Stimulated activated memory B cell treated with anti-CD40 and anti-IgM and Interleukin-4, amounts not matched to agents 10 μg/mL and 1 μg/mL and 100 μg/mL, for 72 hours (primary cell): Measurements from ENCODE around the gene FBXW4.

Source experiments
- ATAC-seq: fragments of 150-1000 bp; cut with Tn5 transposase; 2 replicates; pipeline ENCODE4 v1.10.0; 2021
- H3K27ac Mint-ChIP-seq: one replicate; pipeline ENCODE4 v1.8.0; 2022; ENCODE audit warnings: mild to moderate bottlenecking, mixed read lengths
- H3K27me3 Mint-ChIP-seq: one replicate; pipeline ENCODE4 v1.8.0; 2022; ENCODE audit warnings: mixed read lengths
- H3K36me3 Mint-ChIP-seq: one replicate; pipeline ENCODE4 v1.8.0; 2022; ENCODE audit warnings: mixed read lengths
- H3K4me1 Mint-ChIP-seq: one replicate; pipeline ENCODE4 v1.8.0; 2022; ENCODE audit warnings: mixed read lengths
- H3K4me3 Mint-ChIP-seq: one replicate; pipeline ENCODE4 v1.8.0; 2022; ENCODE audit warnings: mild to moderate bottlenecking, moderate library complexity, mixed read lengths
- H3K9me3 Mint-ChIP-seq: one replicate; pipeline ENCODE4 v1.8.0; 2022; ENCODE audit warnings: mixed read lengths

The FBXW4 gene

DNA sequence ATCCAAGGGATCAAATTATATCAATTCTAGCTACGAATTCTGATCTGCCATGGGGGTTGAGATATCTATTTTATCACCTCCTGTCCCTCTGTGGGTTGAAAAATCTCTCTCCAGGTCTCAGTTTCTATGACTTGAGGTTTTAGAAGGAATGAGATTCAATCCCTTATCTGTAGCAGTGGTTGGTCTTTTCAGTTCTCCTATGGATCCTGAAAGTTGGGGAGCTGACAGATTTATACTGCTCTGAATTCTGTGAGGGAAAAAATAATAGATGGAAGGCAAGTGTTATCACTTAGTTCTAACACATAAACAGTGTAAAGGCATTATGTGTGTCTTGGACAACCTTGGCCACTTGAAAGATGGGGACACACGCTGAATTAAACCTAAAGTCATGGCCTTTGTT, 15.8 kb upstream of the FBXW4 start:
- H3K27me3 Mint-ChIP-seq: no peaks in the 10 kb centered on the region
- no peak overlapping the region for H3K27ac Mint-ChIP-seq
- no peaks in the 10 kb centered on the region for H3K36me3 Mint-ChIP-seq
- no peaks in the 10 kb centered on the region for H3K9me3 Mint-ChIP-seq
- no peaks in the 10 kb centered on the region for H3K4me1 Mint-ChIP-seq
- no peak overlapping the region for H3K4me3 Mint-ChIP-seq
- ATAC-seq: no peak

DNA sequence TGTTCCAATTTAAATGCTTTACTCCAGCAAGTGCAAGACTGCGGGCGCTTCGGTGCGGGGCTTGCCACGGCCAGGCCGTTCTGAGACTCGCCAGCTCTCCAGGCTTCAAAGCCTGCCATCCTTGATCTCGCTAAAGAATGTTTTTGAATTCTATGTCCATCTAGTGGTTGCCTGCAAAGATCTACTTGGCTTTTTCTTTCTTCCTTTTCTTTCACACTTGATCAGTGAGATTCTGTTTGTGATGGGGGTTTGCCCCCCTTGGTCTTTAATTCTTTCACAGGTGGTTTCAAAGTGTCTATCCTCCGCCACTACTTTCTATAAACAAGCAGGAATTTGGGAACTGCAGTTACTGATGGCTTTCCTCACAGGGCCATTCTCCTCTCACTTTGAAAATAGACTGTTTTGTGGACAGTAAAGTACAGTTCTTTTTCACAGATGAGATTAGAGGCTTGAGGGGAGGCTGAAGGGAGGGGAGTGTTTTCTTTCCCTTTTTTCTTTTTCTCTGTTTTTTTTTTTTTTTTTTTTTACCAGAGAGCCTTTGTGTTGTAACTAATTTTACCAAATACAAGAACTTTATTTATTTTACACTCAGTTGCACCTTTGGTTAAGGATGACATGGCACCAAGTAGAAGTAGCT, 15.2 kb upstream of the FBXW4 start:
- H3K36me3 Mint-ChIP-seq: no peaks in the 10 kb centered on the region
- H3K4me3 Mint-ChIP-seq: no peak overlapping the region
- no peak overlapping the region for H3K27ac Mint-ChIP-seq
- H3K9me3 Mint-ChIP-seq: no peaks in the 10 kb centered on the region
- no peak for ATAC-seq
- no peaks in the 10 kb centered on the region for H3K4me1 Mint-ChIP-seq
- no peaks in the 10 kb centered on the region for H3K27me3 Mint-ChIP-seq

DNA sequence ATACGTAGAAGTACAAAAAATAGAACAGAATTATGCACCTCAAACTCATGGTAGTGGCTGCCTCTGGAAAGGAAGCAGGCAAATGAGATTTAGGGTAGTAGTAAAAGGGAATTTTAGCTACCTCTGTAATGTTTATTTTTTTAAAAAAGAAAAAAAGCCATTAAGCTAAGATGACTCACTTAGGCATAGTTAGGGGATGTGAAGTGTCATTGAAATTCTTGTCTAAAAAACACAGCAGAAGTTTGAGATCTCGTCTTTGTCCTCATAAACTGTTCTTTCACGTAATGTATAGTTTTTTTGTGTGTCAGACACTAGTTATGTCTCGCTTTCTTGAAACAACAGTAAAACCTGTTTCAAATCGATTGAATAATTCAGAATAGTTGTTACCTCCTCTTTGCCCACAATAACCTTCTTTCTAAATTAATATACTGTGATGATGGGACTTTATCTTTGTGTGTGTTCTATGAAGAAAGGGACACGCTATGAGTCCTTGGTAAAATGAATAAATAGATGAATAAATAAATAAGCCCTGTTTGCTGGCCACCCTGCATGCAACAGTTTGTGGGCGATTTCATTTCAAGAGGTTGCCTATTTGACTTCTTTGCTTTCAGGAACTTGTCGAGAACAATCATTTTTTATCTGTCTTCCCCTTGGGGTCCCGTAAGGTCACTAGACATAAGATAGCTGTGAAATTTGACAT, 14.5 kb upstream of the FBXW4 start:
- Mint-ChIP-seq H3K4me3 (no peak overlapping the region), H3K9me3 (no peaks in the 10 kb centered on the region), H3K27me3 (no peaks in the 10 kb centered on the region), H3K4me1 (no peaks in the 10 kb centered on the region), H3K36me3 (no peaks in the 10 kb centered on the region), H3K27ac (no peak overlapping the region)
- no peak for ATAC-seq

DNA sequence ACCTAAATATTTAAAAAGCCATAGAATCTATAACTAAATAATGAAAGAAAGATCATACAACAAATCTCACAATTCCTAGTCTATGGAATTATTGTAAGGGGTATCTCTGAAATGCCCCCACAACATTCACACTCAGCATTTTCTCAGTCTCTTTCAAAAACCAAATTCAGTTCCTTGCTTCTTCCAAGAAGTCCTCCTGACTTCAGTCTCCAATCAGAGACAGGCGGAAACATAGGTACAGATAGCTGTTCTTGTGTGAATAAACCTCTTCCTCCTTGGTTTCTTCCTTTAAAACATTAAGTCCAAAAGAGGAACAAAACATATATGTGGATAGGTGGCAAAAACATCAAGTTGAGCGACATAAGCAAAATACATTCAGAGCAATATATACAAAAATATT, 13.9 kb upstream of the FBXW4 start:
- no peak for ATAC-seq
- Mint-ChIP-seq H3K27ac (no peak overlapping the region), H3K4me3 (no peak overlapping the region), H3K27me3 (no peaks in the 10 kb centered on the region), H3K9me3 (no peaks in the 10 kb centered on the region), H3K36me3 (no peaks in the 10 kb centered on the region), H3K4me1 (no peaks in the 10 kb centered on the region)

DNA sequence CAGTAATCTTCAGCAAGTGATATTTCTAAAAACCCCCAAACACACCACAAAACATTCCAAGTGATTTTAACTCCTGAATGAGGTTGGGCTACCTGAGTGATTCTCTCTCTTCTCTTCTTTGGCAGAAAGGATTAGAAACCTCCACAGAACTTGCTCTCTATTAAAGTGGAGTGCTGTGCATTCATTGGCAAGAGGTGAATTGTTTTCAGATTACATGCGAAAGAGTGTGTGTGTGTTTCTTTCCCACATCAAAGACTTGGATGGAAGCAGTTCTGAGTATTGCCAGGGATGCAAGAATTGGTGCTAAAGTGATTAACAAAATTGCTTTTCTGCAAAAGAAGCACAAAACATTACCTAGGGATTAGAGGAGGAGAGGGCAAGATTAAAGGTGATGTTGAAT, 13.1 kb upstream of the FBXW4 start:
- Mint-ChIP-seq H3K4me1 (no peaks in the 10 kb centered on the region), H3K9me3 (no peaks in the 10 kb centered on the region), H3K36me3 (no peaks in the 10 kb centered on the region), H3K4me3 (no peak overlapping the region), H3K27ac (no peak overlapping the region), H3K27me3 (no peaks in the 10 kb centered on the region)
- ATAC-seq: no peak

DNA sequence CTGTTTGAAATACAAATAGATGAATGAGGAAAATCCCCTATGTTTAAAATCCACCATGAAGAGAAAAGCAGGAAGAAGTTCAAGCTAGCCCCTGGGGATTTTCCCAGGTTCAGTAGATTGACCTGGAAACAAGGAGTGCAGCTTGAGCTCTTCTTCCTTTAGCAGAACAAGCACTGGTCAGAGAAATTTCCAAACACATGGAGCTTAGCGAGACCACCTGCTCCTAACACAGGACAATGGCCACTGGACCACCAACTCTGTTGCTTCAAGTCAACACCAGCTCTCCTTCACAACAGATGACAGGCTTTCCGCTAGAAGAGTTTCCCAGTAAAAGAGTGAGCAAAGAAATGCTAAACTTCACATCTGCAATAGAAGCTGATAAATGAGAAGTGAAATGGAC, 9.4 kb upstream of the FBXW4 start:
- H3K27ac Mint-ChIP-seq: no peak overlapping the region
- no peak for ATAC-seq

DNA sequence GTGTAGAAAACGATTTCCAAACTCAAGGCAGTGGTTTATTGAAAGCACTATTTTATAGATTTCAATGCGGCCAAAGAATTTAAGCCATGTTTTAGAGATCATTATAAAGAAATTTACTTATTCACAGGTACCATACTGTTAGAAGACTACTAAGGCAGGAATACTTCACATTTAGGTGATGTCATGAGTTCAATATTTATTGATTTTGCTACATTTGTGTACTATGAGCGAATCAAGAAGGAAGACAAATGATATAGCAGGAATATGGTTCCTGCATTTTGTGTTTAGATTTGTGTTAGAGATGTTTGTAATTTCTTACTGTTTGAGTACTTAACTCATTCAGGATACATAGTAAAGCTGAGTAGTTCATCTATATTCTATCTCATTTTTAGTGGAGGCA, 1.7 kb upstream of the FBXW4 start:
- Mint-ChIP-seq H3K9me3 (no peaks in the 10 kb centered on the region), H3K4me1 (peaks cover 17% of the 10 kb centered on the region), H3K4me3 (no peak overlapping the region), H3K27me3 (no peaks in the 10 kb centered on the region), H3K36me3 (peaks cover 5% of the 10 kb centered on the region), H3K27ac (no peak overlapping the region)
- no peak for ATAC-seq

More for the DNA sequence above, 9.4 kb upstream of the FBXW4 start:
- Mint-ChIP-seq H3K4me3 (no peak overlapping the region), H3K9me3 (no peaks in the 10 kb centered on the region), H3K36me3 (peaks cover 5% of the 10 kb centered on the region), H3K4me1 (no peaks in the 10 kb centered on the region), H3K27me3 (no peaks in the 10 kb centered on the region)

DNA sequence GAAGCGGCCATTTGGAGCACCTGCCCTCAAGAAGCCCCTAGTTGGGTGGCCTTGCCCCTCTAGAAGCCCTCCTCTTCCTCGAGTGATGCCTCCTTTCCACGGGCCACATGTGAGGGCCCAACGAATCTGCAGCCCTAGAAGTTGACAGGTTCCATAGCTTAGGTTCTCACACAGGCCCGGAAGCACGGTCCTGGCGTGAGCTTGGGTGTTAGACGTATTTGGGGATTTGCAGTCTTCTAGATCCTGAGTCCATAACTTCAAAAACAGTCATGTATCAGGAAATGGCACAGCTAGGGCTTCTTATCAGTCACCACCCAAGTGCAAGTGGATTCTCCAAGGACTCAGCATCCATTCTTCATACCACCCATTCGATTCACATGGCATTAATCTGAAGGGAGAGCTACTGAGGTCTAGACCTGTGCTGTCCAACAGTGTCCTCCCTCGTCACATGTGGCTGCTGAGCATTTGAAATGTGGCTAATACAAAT, 477 bp upstream of the FBXW4 start:
- H3K4me3 Mint-ChIP-seq: peak overlapping the region; percentile 93
- peak overlapping the region; percentile 96 for H3K27ac Mint-ChIP-seq
- ATAC-seq: no peak
- peaks cover 29% of the 10 kb centered on the region for H3K4me1 Mint-ChIP-seq
- H3K9me3 Mint-ChIP-seq: no peaks in the 10 kb centered on the region
- H3K27me3 Mint-ChIP-seq: no peaks in the 10 kb centered on the region
- H3K36me3 Mint-ChIP-seq: peaks cover 5% of the 10 kb centered on the region

DNA sequence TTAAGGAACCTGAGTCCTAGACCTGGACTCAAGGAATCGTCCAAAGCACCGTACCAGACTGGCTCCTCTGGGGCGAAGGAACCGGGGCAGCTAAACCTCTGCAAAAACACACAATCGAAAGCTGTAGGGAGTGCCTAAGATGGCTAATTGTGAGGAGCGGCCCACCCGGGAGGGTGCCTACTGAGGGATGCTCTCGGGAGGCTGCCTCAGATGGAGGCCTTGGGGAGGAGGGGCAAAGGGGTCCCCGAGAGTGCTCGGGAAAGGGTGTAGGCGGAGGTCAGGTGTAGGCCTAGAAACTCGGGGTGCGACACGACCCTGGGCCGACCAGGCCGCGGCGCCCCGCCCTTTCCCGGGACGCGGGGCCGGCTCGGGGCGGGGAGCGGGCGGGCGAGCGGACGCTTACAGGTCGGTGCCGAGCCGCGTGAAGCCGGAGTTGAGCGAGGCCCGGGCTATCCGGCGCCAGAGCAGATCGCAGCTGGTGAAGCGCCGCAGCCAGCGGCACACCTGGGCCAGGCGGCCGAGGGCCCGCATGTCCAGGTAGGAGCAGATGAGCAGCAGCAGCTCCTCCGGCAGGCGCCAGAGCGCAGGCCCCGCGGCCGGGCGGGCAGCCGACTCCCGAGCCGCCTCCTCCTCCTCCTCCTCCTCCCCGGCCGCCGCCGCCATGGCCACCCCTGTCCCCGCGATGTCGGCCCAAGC, 844 bp downstream of the FBXW4 start:
- peak overlapping the region; percentile 96 for H3K27ac Mint-ChIP-seq
- H3K27me3 Mint-ChIP-seq: no peaks in the 10 kb centered on the region

DNA sequence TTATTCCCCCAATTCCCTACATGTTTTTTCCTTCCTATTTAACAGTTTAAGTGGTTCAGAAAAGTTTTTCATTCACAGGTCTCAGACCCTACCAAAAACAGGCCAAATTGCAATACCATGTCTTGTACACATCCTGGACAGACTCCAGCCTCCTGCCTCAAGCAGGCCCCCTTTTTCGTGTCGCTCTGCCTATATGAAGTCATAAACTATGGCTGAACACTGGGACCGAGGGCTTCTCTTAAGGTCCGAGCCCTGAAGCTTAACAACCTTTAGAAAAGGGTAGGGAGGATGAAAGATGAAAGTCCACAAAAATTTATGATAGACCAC, 1.4 kb downstream of the FBXW4 start:
- peak; percentile 35 for ATAC-seq
- no peaks in the 10 kb centered on the region for H3K27me3 Mint-ChIP-seq
- peaks cover 40% of the 10 kb centered on the region for H3K4me1 Mint-ChIP-seq
- no peaks in the 10 kb centered on the region for H3K9me3 Mint-ChIP-seq
- no peaks in the 10 kb centered on the region for H3K36me3 Mint-ChIP-seq
- peak overlapping the region; percentile 93 for H3K4me3 Mint-ChIP-seq
- peak overlapping the region; percentile 96 for H3K27ac Mint-ChIP-seq

More for the DNA sequence above, 844 bp downstream of the FBXW4 start:
- no peaks in the 10 kb centered on the region for H3K9me3 Mint-ChIP-seq
- H3K36me3 Mint-ChIP-seq: no peaks in the 10 kb centered on the region
- H3K4me1 Mint-ChIP-seq: peaks cover 40% of the 10 kb centered on the region
- peak; percentile 91 for ATAC-seq
- H3K4me3 Mint-ChIP-seq: peak overlapping the region; percentile 93

DNA sequence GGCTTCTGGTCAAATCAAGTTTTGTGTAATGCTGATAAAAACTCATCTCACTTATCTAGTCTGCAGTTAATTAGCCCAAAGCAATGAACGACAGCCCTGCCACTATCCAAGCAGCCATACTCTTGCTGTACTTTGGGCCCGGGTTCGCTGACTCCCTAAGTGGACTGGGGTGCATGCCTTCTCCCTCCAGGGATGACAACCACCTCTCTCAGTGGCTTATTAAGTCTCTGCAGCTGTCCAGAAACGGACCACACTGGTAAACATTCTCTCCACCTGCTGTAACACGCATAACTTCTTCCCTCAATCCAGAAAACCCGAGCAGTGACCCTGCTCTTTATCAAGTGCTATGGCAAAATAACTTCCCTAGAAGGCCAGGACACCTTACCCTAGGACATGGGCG, 3.9 kb downstream of the FBXW4 start:
- no peak for ATAC-seq
- peaks cover 19% of the 10 kb centered on the region for H3K36me3 Mint-ChIP-seq
- no peak overlapping the region for H3K4me3 Mint-ChIP-seq
- peaks cover 57% of the 10 kb centered on the region for H3K4me1 Mint-ChIP-seq
- H3K9me3 Mint-ChIP-seq: no peaks in the 10 kb centered on the region
- no peaks in the 10 kb centered on the region for H3K27me3 Mint-ChIP-seq
- peak overlapping the region; percentile 11 for H3K27ac Mint-ChIP-seq

DNA sequence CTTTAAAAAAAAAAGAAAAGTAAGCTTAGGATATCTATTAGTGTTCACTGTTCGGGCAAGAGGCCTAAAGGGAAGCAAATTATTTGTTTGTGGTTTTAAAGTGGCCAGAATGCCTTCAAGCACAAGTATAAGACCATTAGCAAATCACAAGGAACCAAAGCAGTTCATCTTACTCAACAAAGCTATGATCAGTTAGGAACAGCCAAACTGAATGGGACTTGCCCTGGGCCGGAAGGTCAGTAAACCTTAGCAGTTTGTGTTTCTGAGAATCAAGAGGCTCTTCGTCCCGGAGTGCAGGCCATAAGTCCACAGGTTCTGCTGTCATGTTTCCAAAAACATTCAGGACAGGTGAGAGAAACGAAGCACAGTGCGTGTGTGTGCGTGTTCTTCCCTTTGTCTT, 4.5 kb downstream of the FBXW4 start:
- no peak for ATAC-seq
- peaks cover 57% of the 10 kb centered on the region for H3K4me1 Mint-ChIP-seq
- no peaks in the 10 kb centered on the region for H3K9me3 Mint-ChIP-seq
- no peaks in the 10 kb centered on the region for H3K27me3 Mint-ChIP-seq
- no peak overlapping the region for H3K4me3 Mint-ChIP-seq
- H3K36me3 Mint-ChIP-seq: peaks cover 20% of the 10 kb centered on the region
- peak overlapping the region; percentile 11 for H3K27ac Mint-ChIP-seq

DNA sequence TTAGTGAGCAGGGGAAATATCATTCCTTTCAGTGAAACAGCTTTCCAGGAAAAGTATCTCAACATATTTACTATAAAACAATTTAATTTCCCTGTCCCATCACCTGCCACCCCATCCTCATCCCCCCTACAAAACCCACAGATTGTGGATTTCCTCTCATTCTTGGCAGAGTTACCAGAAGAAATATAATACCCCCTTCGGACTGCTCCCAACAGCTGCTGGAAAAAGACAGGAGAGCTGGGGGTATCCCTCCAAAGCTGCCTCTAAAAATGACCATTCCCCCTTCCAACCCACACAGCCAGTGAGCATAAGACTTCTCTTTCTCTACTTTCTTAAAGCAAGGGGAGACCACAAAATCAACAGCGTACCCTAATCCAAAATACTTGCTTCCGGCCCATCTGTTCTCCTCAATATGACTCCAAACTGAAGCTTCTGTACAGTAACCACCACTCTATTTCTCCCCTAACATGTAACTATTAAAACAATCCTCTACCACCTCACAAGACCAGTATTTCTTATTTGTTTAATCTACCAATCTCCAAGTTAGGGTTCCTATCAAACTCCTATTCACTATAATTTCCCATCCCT, 7.8 kb downstream of the FBXW4 start:
- no peak for ATAC-seq
- Mint-ChIP-seq H3K4me1 (peaks cover 71% of the 10 kb centered on the region), H3K9me3 (peaks cover 2% of the 10 kb centered on the region), H3K27ac (no peak overlapping the region), H3K27me3 (no peaks in the 10 kb centered on the region), H3K4me3 (no peak overlapping the region), H3K36me3 (peaks cover 38% of the 10 kb centered on the region)

DNA sequence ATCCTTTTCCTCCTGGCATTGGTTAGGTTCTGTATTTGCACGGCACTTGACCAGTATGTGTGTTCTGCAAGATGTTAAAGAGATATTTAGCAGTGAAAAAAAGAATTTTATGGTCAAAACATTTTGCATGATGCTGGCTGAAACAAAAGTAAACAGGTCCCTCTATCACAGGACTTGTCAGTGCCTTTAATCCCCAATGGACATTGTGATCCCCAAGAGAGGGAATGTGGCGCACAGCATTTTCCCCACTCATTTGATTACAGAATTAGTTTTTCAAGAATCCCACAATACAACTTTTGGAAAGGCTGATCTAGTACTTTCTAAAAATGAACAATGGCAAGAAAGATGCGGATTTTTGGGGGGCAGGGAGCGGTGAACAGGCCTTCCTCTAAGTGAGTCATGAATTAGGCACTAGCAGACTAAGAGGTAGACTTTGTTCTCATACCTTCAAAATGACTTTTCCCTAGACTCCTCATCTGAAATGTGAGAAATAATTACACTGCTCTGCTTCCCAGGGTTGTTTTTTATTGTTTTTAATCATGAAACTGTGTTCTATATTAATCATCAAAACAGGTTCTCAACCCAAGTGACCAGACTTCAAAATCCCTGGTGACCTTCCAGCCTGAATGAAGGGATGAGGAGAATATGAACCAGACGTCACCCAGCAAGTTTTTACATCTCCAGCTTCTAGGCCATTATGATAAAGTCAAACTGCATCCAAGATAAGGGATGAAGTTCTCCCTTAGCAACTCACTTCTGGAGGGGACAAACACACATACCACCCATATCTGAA, 8.6 kb downstream of the FBXW4 start:
- Mint-ChIP-seq H3K9me3 (peaks cover 2% of the 10 kb centered on the region), H3K4me1 (peaks cover 65% of the 10 kb centered on the region), H3K27me3 (no peaks in the 10 kb centered on the region), H3K36me3 (peaks cover 38% of the 10 kb centered on the region), H3K4me3 (no peak overlapping the region), H3K27ac (no peak overlapping the region)
- no peak for ATAC-seq

DNA sequence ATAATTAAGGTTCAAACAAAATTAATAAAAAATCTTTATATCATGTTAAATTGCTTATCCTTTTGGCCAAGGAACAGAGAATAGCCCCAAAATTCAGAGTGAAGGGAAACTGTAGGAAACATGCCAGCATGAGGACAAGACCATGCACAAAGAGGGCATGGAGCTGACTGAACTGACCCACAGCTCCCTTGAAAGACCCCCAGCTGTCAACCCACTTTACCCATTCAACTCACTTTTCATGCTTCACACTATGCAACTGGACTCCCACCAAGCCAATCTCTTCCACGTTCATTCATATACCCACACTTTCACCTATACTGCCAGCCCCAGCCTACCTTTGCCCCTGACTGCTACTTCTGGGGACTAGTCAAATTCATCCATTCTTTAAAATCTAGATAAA, 10.2 kb downstream of the FBXW4 start:
- Mint-ChIP-seq H3K4me3 (no peak overlapping the region), H3K9me3 (peaks cover 2% of the 10 kb centered on the region), H3K27me3 (no peaks in the 10 kb centered on the region), H3K4me1 (peaks cover 50% of the 10 kb centered on the region), H3K27ac (no peak overlapping the region), H3K36me3 (peaks cover 38% of the 10 kb centered on the region)
- no peak for ATAC-seq
